Endodermal cell (in vitro differentiated cells): ENCODE data around the gene SPESP1. TPM values are rescaled to one million over a fixed set of nuclear protein-coding genes. Genes with fewer than 3 reads are reported as not detected.

Experiments used
- DNase-seq: peaks from one replicate; pipeline ENCODE4 v3.0.0-alpha.2; 2017
- H3K27ac ChIP-seq: 2 replicates; pipeline ENCODE4 v1.5.1; 2013; ENCODE audit warnings: mild to moderate bottlenecking, low read depth, low read length, moderate library complexity
- H3K27me3 ChIP-seq: 2 replicates; pipeline ENCODE4 v1.6.1; 2013; ENCODE audit warnings: mild to moderate bottlenecking, low read length, moderate library complexity; ENCODE audit not compliant: insufficient read depth, control insufficient read depth, poor library complexity, severe bottlenecking
- H3K36me3 ChIP-seq: 2 replicates; pipeline ENCODE4 v1.7.0; 2013; ENCODE audit warnings: mild to moderate bottlenecking, low read length, moderate library complexity; ENCODE audit not compliant: control insufficient read depth, insufficient read depth
- H3K4me1 ChIP-seq: one replicate; pipeline ENCODE4 v1.7.0; 2013; ENCODE audit warnings: low read length; ENCODE audit not compliant: control insufficient read depth, insufficient read depth
- H3K4me3 ChIP-seq: 2 replicates; pipeline ENCODE4 v1.5.1; 2013; ENCODE audit warnings: mild to moderate bottlenecking, low read length, moderate library complexity
- H3K9ac ChIP-seq: 2 replicates; pipeline ENCODE4 v1.6.1; 2013; ENCODE audit warnings: mild to moderate bottlenecking, low read length, moderate library complexity; ENCODE audit not compliant: poor library complexity, severe bottlenecking; ENCODE audit errors: extremely low read depth
- H3K9me3 ChIP-seq: 2 replicates; pipeline ENCODE4 v1.6.1; 2013; ENCODE audit warnings: mild to moderate bottlenecking, low read length, moderate library complexity; ENCODE audit not compliant: control insufficient read depth
- H3K27ac Mint-ChIP-seq: 2 replicates; pipeline ENCODE4 v1.8.0; 2020; ENCODE audit warnings: mixed read lengths
- H3K27me3 Mint-ChIP-seq: 2 replicates; pipeline ENCODE4 v1.8.0; 2021; ENCODE audit warnings: mild to moderate bottlenecking, mixed read lengths; ENCODE audit not compliant: insufficient read depth
- H3K36me3 Mint-ChIP-seq: 2 replicates; pipeline ENCODE4 v1.8.0; 2020; ENCODE audit warnings: low read depth, mixed read lengths
- H3K4me1 Mint-ChIP-seq: 2 replicates; pipeline ENCODE4 v1.8.0; 2020; ENCODE audit warnings: mixed read lengths
- H3K4me3 Mint-ChIP-seq: 2 replicates; pipeline ENCODE4 v1.8.0; 2020; ENCODE audit warnings: mild to moderate bottlenecking, moderate library complexity, mixed read lengths
- H3K9me3 Mint-ChIP-seq: 2 replicates; pipeline ENCODE4 v1.8.0; 2020; ENCODE audit warnings: mild to moderate bottlenecking, mixed read lengths
- CTCF ChIP-seq: fragments of 200-600 bp; sonication (generic); conservative IDR thresholded peaks from 2 replicates; pipeline ENCODE4 v1.5.0; 2021; ENCODE audit warnings: antibody characterized with exemption, mild to moderate bottlenecking
- WGBS, 2 experiments: methylation state at CpG; one replicate each; pipeline versions ENCODE4 v1.1.5 to v1.1.7; 2013; ENCODE audit warnings: missing lambda C conversion rate in 2 of 2, mixed read lengths in 1 of 2; ENCODE audit not compliant: insufficient coverage in 1 of 2, insufficient read length in 1 of 2; 5-methylcytosine and 5-hydroxymethylcytosine counted together
- total RNA-seq, 2 donors: library from RNA; stranded (reverse); fragmentation: NEBNext Ultra II Directional in 1 of 2; extraction: Animal tissue kit (Norgen Biotek cat#: 25700) in 1 of 2; gene quantifications; 2 replicates in 1 of 2; 3 replicates in 1 of 2; pipeline ENCODE4 v1.2.1, GENCODE V29; 2021

SPESP1 gene
- total RNA-seq, 2 donors from 2014 or later = not detected

DNA sequence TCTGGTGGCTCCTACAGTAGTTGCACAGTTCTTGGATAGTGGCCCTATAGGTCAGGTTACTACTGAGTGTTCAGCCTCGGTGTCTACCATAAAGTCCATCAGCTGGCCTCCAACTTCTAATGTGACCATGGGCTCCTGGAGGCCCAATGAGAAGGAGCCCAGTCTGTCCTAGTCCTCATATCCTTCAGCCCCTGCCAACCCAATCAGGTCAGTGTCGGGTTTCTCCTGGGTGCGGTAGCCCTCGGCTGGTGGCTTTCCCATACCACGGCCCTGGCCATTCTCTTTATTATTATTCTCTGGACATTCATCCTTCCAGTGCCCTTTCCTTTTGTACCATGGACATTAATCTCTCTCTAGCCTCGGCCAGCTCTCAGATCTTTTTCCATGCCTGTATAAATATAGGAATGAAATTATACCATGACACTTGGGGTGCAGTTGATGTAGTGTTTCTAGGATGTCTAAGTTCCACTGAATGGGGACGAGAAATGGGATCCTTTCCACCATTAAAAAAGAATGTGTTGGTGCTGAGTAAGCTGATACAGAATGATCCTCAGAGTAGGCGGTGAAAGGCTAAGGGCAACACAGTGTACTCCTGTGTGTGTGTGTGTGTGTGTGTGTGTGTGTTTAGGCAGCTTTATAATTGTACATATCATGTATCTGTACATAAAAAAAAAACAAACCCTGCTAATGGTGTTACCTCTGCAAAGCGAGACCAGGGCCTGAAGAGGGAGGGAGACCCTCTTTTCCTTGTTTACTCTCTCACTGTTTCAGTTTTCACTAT lies 64.8 kb downstream of the SPESP1 start:
- no peak overlapping the region for H3K4me3 ChIP-seq
- H3K9ac ChIP-seq = no peak overlapping the region
- WGBS, 2 experiments = 86 to 91% methylated on average over 5 to 8 of the region's 9 CpGs
- H3K4me1 Mint-ChIP-seq = peaks cover 22% of the 10 kb centered on the region
- no peaks in the 10 kb centered on the region for H3K27me3 Mint-ChIP-seq
- no peak for TF ChIP-seq CTCF
- DNase-seq = no peak
- H3K27ac ChIP-seq = no peak overlapping the region
- H3K4me1 ChIP-seq = peaks cover 2% of the 10 kb centered on the region
- no peak overlapping the region for H3K4me3 Mint-ChIP-seq
- no peaks in the 10 kb centered on the region for H3K27me3 ChIP-seq
- peaks cover 7% of the 10 kb centered on the region for H3K9me3 Mint-ChIP-seq
- no peaks in the 10 kb centered on the region for H3K36me3 Mint-ChIP-seq
- H3K36me3 ChIP-seq = no peaks in the 10 kb centered on the region
- H3K27ac Mint-ChIP-seq = no peak overlapping the region
- peaks cover 8% of the 10 kb centered on the region for H3K9me3 ChIP-seq

Other genes starting within 250 kb of the SPESP1 start
- 100 to 1,000 TPM; 346 to 385 TPM for gene ANP32A, start 109.6 kb upstream of the SPESP1 start, total RNA-seq
- not detected for gene NOX5, start 84.2 kb downstream of the SPESP1 start, total RNA-seq
- 10 to 100 TPM; 16.3 to 17.2 TPM for gene GLCE, start 230.1 kb downstream of the SPESP1 start, total RNA-seq